GOT3 (cell line): ENCODE data around the gene COPS8.
A peak's percentile ranks its signal among the peaks of the same experiment; 100 is the strongest.

ENCODE experiments used
- DNase-seq: peaks from one replicate; lab custom pipeline; 2025; ENCODE audit warnings: mixed read lengths; lab: John Stamatoyannopoulos, UW

Gene COPS8

DNA sequence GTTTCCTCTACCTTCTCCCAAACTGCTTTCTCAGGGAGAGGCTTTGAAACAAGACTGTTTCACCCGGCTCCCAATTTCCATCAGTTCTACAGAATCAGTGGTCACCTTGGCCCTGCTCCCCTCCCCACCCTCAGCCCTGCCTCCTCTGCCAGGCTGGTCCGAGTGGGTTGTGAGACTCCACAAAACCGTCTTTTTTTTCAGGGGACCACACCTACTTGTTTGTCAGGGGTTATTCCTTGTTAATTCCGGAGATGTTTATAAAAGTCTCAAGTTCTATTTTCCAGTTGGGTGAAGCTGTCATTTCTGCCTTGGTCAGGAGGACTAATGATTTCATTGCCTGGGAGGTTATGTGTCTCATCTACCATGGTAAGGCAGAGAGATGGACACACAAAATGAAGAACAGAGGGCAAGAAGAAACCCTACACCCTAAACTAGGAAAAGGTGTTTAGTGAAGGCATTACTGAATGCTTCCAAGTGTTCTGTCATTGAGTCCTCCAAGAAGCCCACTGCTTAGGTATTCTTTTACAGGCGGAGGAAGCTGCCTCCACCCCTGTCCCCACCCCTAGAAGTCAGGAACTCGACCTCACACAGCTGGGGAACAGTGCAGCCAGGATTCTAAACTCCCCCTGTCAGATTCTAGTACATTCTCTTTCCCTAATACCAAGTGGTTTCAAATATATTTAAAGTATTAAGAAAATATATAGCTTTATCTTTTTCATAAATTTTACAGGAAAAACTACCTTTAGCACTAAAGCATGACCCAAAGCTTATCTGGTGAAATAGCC is 46.3 kb downstream of the COPS8 start:
- DNase-seq = no peak

DNA sequence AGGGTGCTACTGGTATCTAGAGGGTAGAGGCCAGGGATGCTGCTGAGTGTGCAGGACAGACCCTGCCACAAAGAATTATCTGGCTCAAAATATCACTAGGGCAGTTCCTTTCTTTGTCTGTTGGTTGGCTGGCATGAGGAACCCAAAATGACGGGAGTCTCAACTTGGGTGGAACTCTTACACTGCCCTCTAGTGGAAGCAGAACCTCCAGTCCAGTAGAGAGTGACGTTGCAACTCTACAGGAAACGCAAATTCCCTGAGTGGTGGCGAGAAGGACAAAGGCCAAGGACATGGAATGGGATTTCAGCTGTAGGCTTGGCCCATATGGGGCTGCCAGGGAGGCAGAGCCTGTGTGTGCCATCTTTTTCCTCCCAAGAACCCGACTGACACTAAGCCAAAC is 47.1 kb downstream of the COPS8 start:
- DNase-seq = no peak

DNA sequence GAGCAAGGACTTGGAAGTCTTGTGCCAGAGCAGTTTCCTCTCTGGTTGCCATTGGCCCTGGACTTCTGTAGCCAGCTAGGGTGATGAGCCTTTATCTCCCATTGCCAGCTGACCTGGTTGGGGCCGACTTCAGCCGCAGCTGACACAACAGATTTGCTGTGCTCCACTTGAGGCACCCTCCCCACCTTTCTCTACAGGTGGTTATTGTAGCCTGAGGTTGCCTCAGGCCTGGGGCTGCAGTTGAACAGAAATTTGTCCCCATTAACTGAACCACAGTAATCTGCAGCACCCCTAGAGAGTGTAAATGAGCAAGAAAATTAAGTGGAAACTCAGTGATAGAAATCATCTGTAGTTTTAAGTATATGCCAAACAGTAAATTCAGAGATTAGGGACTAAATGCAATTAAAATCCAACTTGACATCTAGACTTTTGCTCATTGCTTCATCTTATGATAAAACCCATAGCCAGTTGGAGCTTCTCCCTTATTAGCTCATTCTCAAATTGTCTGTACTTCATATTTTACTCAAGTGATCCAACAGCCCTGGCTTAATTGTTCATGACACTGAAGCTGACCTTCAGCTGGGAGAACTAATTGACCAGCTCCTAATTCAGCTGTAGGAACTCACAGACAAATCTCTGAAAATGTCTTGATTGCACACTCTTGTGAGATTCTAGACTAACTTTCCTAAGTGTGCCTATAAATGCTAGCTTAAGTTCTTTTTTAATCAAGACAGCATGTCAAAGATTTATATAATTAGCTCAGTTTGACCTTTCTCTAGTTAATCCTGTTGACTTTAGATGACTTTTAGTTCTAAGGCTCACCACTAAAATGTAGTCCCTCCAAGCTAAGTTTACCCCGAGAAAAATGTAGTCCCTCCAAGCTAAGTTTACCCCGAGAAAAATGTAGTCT is 48.9 kb downstream of the COPS8 start:
- no peak for DNase-seq

DNA sequence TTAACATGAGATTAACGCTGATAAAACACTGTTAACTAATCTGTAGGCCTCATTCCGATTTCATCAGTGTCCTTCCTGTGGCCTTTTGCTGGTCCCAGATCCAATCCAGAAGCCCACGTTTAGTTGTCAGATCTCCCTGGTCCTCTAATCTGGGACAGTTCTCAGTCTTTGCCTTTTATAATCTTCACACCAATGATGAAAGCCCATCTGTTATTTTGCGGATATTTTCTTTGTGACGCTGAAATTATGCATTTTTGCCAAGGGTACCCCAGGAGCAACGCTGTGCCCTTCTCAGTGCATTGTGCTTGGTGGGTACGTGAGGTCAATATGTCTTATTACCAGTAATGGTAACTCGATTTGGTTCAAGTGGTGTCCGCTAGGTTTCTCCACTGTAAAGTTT is 51.1 kb downstream of the COPS8 start:
- DNase-seq = no peak

DNA sequence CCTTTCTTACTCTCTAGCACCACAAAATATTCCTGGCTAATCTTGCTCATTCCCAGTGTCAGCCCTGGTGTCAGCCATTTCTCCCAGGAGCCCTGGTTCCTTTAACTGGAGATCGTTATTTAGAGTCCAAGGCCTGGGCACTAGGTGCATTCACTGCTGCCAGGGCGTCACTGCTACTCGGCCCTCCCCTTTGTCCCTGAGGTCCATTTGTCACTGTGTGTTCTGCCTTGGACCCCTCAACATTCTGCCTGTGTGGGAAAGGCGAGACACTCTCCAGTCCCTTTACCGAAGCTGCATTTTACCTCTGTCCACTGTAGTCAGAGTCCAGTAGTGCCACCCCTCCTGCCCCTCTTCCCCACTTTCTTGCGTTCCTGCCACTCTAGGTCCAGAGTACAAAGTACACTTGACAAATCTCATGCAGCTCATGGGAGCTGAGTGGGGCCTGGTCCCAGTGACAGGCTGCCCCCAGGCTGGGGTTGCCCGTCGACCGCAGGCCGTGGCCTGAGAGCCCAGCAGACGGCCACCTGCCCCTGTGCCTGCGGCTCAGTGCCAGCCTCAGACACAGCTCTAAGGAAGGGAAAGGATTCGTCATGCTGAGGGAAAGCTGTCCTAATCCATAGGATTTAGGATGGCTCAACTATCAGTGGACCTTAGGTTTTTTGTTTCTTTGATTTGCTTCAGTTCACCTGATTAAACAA is 52.1 kb downstream of the COPS8 start:
- no peak for DNase-seq

DNA sequence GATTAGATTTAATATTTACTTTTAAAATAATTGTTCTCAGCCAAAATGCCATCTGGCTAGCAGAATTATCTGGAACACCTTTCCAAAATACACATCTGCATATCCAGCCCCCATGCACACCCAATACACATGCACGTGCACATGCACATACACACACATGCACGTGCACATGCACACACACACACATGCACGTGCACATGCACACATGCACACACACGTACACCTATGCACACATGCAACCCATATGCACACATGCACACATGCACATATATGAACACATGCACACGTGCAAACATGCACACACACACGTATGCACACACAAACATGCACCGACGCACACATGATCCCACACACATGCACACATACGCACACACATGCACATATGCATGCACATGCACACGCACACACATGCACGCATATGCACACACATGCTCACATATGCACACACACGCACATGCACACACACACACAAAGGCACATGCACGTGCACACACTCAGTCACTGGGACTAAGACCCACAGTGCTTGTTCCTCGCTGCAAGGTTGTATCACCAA is 53.5 kb downstream of the COPS8 start:
- DNase-seq = no peak

DNA sequence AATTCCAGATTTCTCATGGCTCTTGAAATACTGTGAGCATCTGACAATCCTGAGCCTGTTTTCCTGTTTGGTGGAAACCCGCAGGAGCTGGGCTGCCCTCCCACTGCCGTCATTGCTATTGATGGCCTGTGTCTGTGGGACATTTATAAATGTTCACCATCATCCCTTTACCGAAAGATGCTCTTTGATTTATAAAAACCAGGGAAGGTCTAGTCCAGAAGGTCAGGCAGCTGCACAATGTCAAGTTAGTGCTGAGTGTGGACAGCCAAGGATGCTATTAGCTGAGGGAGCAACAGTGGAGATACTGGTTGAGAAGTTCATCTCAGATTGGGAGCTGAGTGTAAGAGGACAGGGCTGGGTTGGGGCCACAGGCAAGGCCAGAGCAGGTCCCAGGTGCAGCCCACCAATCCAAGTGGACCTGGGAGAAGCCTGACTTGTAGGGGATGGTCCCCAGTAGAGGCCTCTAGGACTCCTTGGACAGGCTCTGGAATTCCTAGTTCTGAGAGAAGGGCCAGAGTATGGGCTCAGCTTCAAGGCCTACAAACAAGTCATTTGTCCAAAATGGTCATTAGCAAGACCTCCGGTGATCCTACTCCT is 55.1 kb downstream of the COPS8 start:
- DNase-seq = no peak

DNA sequence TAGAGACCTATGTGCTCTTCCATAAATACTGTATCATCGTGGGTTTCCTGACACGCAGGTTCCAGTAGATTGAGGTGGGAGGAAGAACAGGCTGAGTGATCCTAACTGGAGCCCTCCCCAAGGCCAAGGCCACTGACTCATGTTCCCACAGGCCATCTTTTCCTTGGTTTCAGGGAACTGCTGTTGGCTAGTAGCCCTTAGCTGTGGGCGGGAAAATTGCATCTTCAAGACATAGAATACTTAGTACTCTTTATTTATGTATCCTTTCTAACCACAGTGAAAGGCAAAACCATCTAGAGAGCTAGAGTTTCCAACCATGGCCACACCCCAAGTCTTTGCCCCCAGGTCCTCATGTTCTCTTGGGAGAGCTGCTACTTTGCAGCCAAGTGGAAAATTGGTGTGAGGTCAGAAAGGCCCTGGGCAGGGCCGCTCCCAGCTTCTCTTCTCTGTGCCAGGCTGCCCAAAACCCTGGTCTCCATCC is 55.9 kb downstream of the COPS8 start:
- peak; percentile 60 for DNase-seq

DNA sequence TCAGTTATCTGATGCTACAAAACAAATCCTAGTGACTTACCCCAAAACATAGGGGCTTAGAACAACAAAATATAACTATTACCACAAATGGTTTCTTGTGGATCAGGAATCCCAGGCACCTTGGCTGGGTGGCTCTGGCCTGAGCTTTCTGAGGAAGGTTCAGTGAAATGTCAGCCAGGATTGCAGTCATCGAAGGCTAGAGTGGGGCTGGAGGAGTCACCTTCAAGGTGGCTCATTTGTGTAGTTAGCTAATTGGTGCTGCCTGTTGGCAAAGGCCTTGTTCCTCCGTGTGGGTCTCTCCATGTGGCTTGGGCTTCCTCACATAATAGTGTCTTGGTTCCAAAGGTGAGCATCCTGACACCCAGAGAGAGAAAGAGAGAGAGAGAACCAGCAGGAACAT is 57.4 kb downstream of the COPS8 start:
- DNase-seq = no peak

DNA sequence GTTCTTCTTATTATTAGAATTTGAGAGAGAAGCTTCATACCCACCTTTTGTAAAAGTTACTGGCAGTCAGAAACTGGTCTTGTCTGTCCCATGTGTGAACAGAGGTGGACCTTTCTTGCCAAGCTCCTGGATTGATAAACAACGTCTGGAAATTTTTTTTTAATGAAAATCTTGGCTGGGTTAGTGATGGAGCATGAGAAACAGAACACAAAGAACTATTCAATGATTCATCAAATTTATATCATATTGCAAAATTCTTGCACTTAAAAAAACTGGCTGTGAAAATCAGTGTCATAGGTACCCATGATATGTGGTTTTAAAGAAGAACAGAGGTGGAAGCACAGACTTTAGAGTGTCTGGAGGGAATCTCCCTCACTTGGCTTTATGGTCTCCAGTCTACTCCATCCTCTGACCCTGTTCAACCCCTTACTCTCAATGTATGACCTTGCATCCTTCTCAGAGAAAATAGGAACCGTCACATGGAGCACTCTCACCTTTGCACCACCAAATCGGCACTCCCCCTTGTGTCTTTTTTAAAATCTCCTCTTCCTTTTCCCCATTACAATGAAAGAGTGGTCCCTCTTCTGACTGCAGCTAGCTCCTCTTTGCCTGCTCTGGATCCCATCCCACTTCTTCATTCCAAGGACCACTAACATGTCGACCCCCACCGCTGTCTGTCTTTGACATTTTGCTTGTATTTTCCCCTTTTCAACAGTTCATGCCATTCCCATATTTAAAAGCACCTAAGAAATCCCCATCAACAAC is 58.2 kb downstream of the COPS8 start:
- no peak for DNase-seq

DNA sequence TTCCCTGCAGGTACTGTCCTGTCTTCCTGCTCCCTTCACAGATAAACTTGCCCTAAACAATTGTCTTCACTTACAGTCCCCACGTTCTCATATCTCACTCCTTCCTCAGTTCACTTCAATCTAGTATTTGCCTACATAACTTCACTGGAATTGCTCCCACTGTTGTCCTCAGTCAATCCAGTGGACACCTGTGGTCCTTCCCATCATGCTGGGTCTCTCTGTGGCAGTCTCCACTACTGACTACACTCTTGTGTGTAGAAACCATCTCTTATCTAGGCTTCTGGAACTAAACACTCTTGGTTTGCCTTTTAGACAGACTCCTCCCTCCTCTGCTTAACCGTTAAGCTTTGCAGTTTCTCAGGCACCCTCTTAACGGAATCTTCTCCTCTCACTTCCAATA is 58.8 kb downstream of the COPS8 start:
- no peak for DNase-seq

DNA sequence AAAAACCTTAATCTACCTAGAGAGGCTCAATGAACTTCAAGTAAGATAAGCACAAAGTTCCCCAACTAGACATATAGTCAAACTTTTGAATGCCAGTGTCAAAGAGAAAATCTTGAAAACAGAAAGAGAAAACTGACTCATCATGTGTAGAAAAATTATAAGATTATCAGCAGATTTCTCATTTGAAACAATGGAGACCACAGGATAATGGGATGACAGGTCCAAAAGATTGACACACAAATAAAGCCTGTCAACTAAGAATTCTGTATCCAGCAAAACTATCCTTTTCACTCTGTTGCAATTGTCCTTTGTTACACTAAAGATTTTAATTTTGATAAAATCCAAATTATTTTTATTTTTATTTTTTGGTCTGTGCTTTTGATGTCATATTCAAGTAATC is 61.6 kb downstream of the COPS8 start:
- no peak for DNase-seq

DNA sequence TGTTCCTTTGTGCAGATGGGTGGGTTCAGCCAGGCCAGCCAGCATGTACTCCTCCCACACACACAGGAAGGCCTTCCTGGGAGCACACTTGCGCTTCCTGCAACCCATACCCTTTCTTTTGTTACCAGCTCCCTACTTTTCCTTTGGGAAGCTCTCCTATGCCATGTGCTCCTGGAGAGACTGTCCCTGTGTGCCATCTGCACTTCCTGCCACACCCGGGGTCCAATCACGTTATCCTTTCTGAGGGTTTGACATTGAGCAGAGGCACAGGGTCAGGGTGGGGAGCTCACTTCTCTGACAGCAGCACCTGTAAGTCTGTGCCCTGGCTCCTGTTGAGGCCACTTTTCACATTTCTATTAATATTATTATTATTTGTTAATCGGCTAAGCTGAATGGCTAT is 62.9 kb downstream of the COPS8 start:
- DNase-seq = no peak

DNA sequence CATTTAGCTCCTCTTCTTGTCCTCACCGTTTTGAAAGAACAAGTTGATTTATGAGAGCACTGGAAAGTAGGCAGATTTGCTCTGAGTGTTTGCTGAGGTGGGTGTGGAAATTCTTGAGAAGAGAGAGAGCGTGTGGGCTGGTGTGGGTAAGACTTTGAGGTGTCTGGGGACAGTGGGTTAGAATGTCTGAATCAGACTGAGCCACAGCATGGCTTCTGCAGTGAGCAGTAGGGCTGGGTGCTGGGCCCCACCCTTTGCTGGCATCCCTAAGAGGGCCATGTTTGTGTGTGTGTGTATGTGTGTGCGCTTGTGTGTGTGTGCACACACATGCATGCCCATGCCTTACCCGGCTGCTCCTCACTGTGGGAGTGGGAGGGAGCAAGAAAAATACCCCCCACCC is 63.7 kb downstream of the COPS8 start:
- no peak for DNase-seq
